Brain microvascular endothelial cell (primary cell): ENCODE results near the gene TPST2.

Experiments used
- DNase-seq: peaks from one replicate; pipeline ENCODE4 v3.0.0-alpha.2; 2020
- H3K27ac ChIP-seq: fragments of 250-450 bp; sonication (Bioruptor Pico); 2 replicates; pipeline ENCODE4 v1.5.1; 2020; ENCODE audit warnings: mild to moderate bottlenecking, moderate library complexity
- H3K27me3 ChIP-seq: fragments of 250-450 bp; sonication (Bioruptor Pico); replicated peaks from 2 replicates; pipeline ENCODE4 v1.5.1; 2020; ENCODE audit warnings: mild to moderate bottlenecking
- H3K36me3 ChIP-seq: fragments of 250-450 bp; sonication (Bioruptor Pico); replicated peaks from 2 replicates; pipeline ENCODE4 v1.5.1; 2020; ENCODE audit warnings: mild to moderate bottlenecking
- H3K4me3 ChIP-seq: 2 replicates; pipeline ENCODE4 v1.5.1; 2011; ENCODE audit warnings: low read depth, mild to moderate bottlenecking, control low read depth, low read length, moderate library complexity
- in situ Hi-C: cut with HindIII; loops from 2 replicates; pipeline ENCODE4 v1.10.0; 2017; ENCODE audit warnings: low sequenced_read_pairs, low pct_ligation_motif_present
- TF ChIP-seq, protein P1 (sequence below): IDR thresholded peaks from 2 replicates; pipeline ENCODE4 v1.5.1; 2011; ENCODE audit warnings: low read depth, mild to moderate bottlenecking, moderate library complexity, low read length, control low read depth, inconsistent platforms; ENCODE audit errors: missing control alignments

TPST2 gene

DNA sequence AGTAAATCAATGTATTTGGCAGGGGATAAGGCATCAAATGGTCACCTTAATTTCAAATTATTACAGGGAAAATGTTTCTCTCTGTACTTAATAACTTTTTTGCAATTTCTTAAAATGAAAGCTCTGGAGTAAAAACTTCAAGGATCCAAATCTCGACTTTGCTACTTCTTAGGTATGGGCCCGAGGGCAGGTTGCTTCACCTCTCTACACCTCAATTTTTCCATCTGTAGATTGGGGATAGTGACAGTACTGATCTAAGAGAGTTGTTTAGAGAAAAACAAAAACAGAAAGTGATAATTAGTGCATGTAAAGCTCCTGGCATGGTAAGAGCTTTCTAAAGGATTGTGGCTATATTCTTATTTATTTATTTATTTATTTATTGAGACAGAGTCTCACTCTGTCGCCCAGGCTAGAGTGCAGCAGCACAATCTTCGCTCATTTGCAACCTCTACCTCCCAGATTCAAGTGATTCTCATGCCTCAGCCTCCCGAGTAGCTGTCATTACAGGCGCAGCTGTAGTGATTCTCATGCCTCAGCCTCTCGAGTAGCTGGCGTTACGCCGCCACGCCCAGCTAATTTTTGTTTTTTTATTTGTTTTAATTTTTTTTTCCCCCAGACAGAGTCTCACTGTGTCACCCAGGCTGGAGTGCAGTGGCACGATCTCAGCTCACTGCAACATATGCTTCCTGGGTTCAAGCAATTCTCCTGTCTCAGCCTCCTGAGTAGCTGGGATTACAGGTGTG, 75.3 kb downstream of the TPST2 start:
- Histone ChIP-seq H3K27me3 (no peaks in the 10 kb centered on the region), H3K4me3 (no peak overlapping the region), H3K36me3 (peaks cover 5% of the 10 kb centered on the region), H3K27ac (no peak overlapping the region)
- TF ChIP-seq, protein P1, sequence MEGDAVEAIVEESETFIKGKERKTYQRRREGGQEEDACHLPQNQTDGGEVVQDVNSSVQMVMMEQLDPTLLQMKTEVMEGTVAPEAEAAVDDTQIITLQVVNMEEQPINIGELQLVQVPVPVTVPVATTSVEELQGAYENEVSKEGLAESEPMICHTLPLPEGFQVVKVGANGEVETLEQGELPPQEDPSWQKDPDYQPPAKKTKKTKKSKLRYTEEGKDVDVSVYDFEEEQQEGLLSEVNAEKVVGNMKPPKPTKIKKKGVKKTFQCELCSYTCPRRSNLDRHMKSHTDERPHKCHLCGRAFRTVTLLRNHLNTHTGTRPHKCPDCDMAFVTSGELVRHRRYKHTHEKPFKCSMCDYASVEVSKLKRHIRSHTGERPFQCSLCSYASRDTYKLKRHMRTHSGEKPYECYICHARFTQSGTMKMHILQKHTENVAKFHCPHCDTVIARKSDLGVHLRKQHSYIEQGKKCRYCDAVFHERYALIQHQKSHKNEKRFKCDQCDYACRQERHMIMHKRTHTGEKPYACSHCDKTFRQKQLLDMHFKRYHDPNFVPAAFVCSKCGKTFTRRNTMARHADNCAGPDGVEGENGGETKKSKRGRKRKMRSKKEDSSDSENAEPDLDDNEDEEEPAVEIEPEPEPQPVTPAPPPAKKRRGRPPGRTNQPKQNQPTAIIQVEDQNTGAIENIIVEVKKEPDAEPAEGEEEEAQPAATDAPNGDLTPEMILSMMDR, result no peak
- DNase-seq, result no peak
- in situ Hi-C loops, result no loop called here

GRCh38 chr22:26513838-26514237, 76.1 kb downstream of the TPST2 start:
- TF ChIP-seq, protein P1, result no peak
- no peak for DNase-seq
- H3K27me3 ChIP-seq, result no peaks in the 10 kb centered on the region
- no peak overlapping the region for H3K4me3 ChIP-seq
- in situ Hi-C loops, result no loop called here
- no peak overlapping the region for H3K27ac ChIP-seq
- H3K36me3 ChIP-seq, result peaks cover 13% of the 10 kb centered on the region

GRCh38 chr22:26512149-26512793, 77.7 kb downstream of the TPST2 start, which contains the start of gene TFIP11:
TSS of gene TFIP11 (minus strand) at chr22:26512473. CDS start at chr22:26510272, 2,201 bp downstream.
- H3K27me3 ChIP-seq, result no peaks in the 10 kb centered on the region
- in situ Hi-C loops, result no loop called here
- TF ChIP-seq, protein P1, result peak; percentile 14
- H3K36me3 ChIP-seq, result peaks cover 23% of the 10 kb centered on the region
- peak within 1 kb of the TSS; percentile 99 for H3K4me3 ChIP-seq
- H3K27ac ChIP-seq, result peak within 1 kb of the TSS; percentile 56
- DNase-seq, result peak; percentile 94

- H3K4me3 ChIP-seq, result no peak overlapping the region
- no peaks in the 10 kb centered on the region for H3K27me3 ChIP-seq
- TF ChIP-seq, protein P1, result no peak
- peaks cover 54% of the 10 kb centered on the region for H3K36me3 ChIP-seq
- in situ Hi-C loops, result no loop called here
- no peak overlapping the region for H3K27ac ChIP-seq
- DNase-seq, result no peak
Measured at GRCh38 chr22:26508148-26508547, 81.8 kb downstream of the TPST2 start.

- peaks cover 74% of the 10 kb centered on the region for H3K36me3 ChIP-seq
- TF ChIP-seq, protein P1, result no peak
- DNase-seq, result no peak
- H3K4me3 ChIP-seq, result no peak overlapping the region
- H3K27me3 ChIP-seq, result no peaks in the 10 kb centered on the region
- no peak overlapping the region for H3K27ac ChIP-seq
- in situ Hi-C loops, result no loop called here
Measured at GRCh38 chr22:26503758-26504157, 86.2 kb downstream of the TPST2 start.
